PC-3 (cell line): ENCODE data around the gene GMDS.

Experiments used
- CTCF ChIP-seq: fragments of 300-600 bp; sonication (generic); conservative IDR thresholded peaks from 2 replicates; pipeline ENCODE4 v1.5.1; 2017; ENCODE audit warnings: antibody characterized with exemption, low read depth, mild to moderate bottlenecking, low read length
- EZH2phosphoT487 ChIP-seq: fragments of 300-600 bp; sonication (generic); IDR thresholded peaks from 2 replicates; pipeline ENCODE4 v1.6.1; 2018; ENCODE audit warnings: mild to moderate bottlenecking, antibody characterized with exemption, low read length, borderline replicate concordance

DNA sequence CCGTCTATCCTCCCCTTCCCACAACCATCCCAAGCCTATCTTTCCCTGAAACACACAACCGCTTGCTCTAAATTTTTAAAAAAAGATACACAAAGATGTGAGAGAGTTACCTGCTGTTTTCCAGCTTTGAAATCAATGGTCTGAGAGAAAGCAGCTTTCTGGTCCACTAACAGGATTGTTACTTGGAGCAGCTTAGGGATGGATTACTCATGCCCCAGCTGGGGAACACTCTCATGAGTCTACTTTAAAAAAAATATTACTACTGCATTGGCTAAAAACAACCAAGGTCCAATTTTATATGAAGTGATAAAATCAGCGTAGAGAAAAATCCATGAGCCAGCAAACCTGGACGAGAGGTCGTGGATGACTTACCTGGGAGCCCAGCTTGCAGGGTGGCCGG lies 665.3 kb downstream of the GMDS start:
- TF ChIP-seq CTCF (no peak), EZH2phosphoT487 (no peak)
